Breast epithelium (tissue), 4 donors: Measurements from ENCODE around the gene FAM162A. TPM values are rescaled to one million over a fixed set of nuclear protein-coding genes. Genes with fewer than 3 reads are reported as not detected.
"Not testable (repeated sequence)": the region's sequence is repeated elsewhere in the genome, so short reads cannot be mapped to it uniquely, and the experiment has no call there.

Source experiments
- DNase-seq, 2 donors: peaks; one replicate each; pipeline ENCODE4 v3.0.0-alpha.2; 2019; ENCODE audit warnings: low spot score in 2 of 2
- H3K27ac ChIP-seq, 2 donors: fragments of 200-600 bp; sonication (generic) in 1 of 2; one replicate each; pipeline ENCODE4 v1.5.1; 2016 to 2019; ENCODE audit warnings: mild to moderate bottlenecking in 1 of 2
- H3K27me3 ChIP-seq, 2 donors: fragments of 200-600 bp; sonication (generic) in 1 of 2; one replicate each; pipeline versions ENCODE4 v1.5.1 to v1.6.0; 2017 to 2019; ENCODE audit warnings: control low read depth in 1 of 2, mild to moderate bottlenecking in 1 of 2
- H3K36me3 ChIP-seq: fragments of 200-600 bp; one replicate; pipeline ENCODE4 v1.5.1; 2019
- H3K4me1 ChIP-seq, 2 donors: fragments of 200-600 bp; sonication (generic); one replicate each; pipeline ENCODE4 v1.5.1; 2016 to 2019; ENCODE audit warnings: control low read depth in 1 of 2
- H3K4me3 ChIP-seq, 3 donors: fragments of 200-600 bp; sonication (generic); 1 replicate in 2 of 3; 2 replicates in 1 of 3; pipeline ENCODE4 v1.5.1; 2016 to 2019; ENCODE audit warnings: mild to moderate bottlenecking in 3 of 3, moderate library complexity in 2 of 3
- H3K9me3 ChIP-seq, 2 donors: fragments of 200-600 bp; sonication (generic) in 1 of 2; one replicate each; pipeline ENCODE4 v1.5.1; 2016 to 2019; ENCODE audit warnings: control low read depth in 1 of 2
- POLR2A ChIP-seq: fragments of 450-650 bp; IDR thresholded peaks from one replicate; pipeline ENCODE4 v1.6.1; 2016; ENCODE audit warnings: antibody characterized with exemption, mild to moderate bottlenecking, moderate library complexity
- POLR2AphosphoS5 ChIP-seq, 3 donors: sonication (generic); formaldehyde crosslinking; IDR thresholded peaks; one replicate each; pipeline ENCODE4 v1.6.1; 2017; ENCODE audit warnings: antibody characterized with exemption in 3 of 3
- intact Hi-C: fragments of 100-400 bp; cut with DNase I; formaldehyde crosslinking; loops from one replicate; pipeline ENCODE4 v1.15.1; 2023; ENCODE audit warnings: low total_unique reads
- total RNA-seq, 3 donors: library from RNA; depleted of rRNA; stranded (reverse); fragments of >200 nt; gene quantifications; one replicate each; pipeline ENCODE4 v1.1.0, GENCODE V29; 2016
- TF ChIP-seq, protein P1 (sequence below), 3 donors: fragments of 450-650 bp; IDR thresholded peaks; one replicate each; pipeline ENCODE4 v1.5.1; 2016 to 2017; ENCODE audit warnings: antibody characterized with exemption in 3 of 3, mild to moderate bottlenecking in 3 of 3, moderate library complexity in 3 of 3

FAM162A gene
- total RNA-seq, 3 donors from 2014 or later, result 19.3 to 27.2 (median 26.5) TPM

DNA sequence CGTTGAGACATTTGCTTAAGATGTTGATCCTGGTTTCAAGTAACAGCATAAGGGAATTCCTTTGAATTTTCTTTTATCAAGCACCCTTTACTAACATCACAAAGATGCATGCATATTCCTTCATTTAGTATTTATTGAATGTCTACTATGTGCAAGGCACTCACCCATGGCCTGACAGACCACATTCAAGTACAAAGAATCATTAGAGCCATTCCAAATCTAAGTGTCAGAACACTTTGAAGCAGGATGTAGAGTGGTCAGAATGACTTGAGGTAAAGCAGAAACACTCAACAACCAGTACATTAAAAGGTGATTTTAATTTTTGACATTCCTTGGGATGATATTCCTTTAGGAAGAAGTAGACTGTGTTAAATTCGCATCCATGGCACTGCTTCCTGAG lies 37.9 kb downstream of the FAM162A start:
- no peak for DNase-seq
- Histone ChIP-seq H3K4me1 (no peaks in the 10 kb centered on the region), H3K27me3 (no peaks in the 10 kb centered on the region), H3K9me3 (no peaks in the 10 kb centered on the region), H3K36me3 (peaks cover 6% of the 10 kb centered on the region), H3K27ac (no peak overlapping the region), H3K4me3 (no peak overlapping the region)
- intact Hi-C loops, result no loop called here
- TF ChIP-seq POLR2A (no peak), POLR2AphosphoS5 (IDR thresholded peaks at IDR 0.05) (no peak)
- TF ChIP-seq, protein P1, sequence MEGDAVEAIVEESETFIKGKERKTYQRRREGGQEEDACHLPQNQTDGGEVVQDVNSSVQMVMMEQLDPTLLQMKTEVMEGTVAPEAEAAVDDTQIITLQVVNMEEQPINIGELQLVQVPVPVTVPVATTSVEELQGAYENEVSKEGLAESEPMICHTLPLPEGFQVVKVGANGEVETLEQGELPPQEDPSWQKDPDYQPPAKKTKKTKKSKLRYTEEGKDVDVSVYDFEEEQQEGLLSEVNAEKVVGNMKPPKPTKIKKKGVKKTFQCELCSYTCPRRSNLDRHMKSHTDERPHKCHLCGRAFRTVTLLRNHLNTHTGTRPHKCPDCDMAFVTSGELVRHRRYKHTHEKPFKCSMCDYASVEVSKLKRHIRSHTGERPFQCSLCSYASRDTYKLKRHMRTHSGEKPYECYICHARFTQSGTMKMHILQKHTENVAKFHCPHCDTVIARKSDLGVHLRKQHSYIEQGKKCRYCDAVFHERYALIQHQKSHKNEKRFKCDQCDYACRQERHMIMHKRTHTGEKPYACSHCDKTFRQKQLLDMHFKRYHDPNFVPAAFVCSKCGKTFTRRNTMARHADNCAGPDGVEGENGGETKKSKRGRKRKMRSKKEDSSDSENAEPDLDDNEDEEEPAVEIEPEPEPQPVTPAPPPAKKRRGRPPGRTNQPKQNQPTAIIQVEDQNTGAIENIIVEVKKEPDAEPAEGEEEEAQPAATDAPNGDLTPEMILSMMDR (IDR thresholded peaks at IDR 0.05), result no peak

DNA sequence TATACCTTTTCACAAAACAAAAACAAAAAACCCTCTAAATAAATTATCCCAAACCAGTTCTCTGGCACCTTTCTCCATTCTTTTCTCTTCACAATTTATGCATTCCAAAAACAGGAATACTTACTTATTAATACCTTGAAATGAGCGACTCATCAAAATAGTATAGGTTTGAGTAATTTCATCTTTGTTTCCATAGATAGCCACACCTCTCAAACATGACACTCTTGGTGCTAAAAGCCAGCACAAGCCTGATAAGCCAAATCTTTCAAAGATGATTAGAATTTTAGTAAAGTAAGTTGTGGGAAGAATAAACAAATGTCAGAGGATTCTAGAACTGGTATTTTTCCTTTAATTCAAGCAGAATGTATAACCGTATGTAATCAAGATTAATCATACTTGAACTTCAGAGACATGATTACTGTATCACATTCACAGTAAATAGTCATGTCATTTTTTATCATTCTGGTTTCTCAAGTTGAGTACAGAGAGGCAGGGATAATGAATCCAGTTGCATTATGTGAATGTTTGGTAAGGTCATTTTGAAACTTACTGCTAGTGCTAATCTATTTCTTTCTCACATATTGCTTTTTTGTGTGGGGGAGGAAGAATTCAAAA lies 44.0 kb downstream of the FAM162A start:
- intact Hi-C loops, result no loop called here
- TF ChIP-seq, protein P1 (IDR thresholded peaks at IDR 0.05), result no peak
- no peak for TF ChIP-seq POLR2AphosphoS5 (IDR thresholded peaks at IDR 0.05)
- TF ChIP-seq POLR2A, result no peak
- no peak overlapping the region for H3K27ac ChIP-seq
- no peaks in the 10 kb centered on the region for H3K4me1 ChIP-seq
- H3K27me3 ChIP-seq, result no peaks in the 10 kb centered on the region
- no peak overlapping the region for H3K4me3 ChIP-seq
- H3K9me3 ChIP-seq, result no peaks in the 10 kb centered on the region
- H3K36me3 ChIP-seq, result peaks cover 6% of the 10 kb centered on the region
- no peak for DNase-seq

DNA sequence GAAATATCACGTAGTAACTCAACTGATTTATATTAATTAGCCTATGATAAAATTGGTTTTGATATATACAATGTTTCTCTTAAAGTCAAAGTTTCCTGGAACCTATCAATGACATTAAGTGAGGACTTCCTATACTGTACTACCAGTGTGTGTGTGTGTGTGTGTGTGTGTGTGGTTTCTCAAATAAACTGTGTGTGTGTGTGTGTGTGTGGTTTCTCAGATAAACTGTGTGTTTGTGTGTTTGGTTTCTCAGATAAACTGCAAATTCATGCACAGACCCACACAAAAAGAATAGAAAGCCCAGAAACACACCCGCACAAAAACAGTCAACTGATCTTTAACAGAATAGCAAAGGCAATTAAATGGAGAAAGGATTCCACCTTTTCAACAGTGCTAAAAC lies 46.4 kb downstream of the FAM162A start:
- TF ChIP-seq POLR2A (no peak), POLR2AphosphoS5 (IDR thresholded peaks at IDR 0.05) (no peak)
- TF ChIP-seq, protein P1 (IDR thresholded peaks at IDR 0.05), result no peak
- H3K36me3 ChIP-seq, result no peaks in the 10 kb centered on the region
- DNase-seq, result no peak
- H3K4me1 ChIP-seq, result no peaks in the 10 kb centered on the region
- no peaks in the 10 kb centered on the region for H3K9me3 ChIP-seq
- H3K27me3 ChIP-seq, result no peaks in the 10 kb centered on the region
- no peak overlapping the region for H3K4me3 ChIP-seq
- H3K27ac ChIP-seq, result no peak overlapping the region
- intact Hi-C loops, result no loop called here

DNA sequence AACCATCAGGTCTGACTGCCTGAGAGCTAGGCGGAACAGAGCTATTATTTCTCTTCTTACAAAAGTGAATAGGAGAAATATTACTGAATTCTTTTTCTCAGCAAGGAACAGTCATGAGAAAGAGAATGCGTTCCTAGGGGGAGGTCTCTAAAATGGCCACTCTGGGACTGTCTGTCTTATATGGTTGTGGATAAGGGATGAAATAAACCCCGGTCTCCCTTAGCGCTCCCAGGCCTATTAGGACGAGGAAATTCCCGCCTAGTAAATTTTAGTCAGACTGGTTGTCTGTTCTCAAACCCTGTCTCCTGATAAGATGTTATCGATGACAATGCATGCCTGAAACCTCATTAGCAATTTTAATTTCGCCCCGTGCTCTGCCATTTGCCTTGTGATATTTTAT lies 52.0 kb downstream of the FAM162A start:
- no peak for DNase-seq
- H3K4me3 ChIP-seq, result no peak overlapping the region
- no peaks in the 10 kb centered on the region for H3K27me3 ChIP-seq
- peaks cover 8% of the 10 kb centered on the region for H3K36me3 ChIP-seq
- no peak overlapping the region for H3K27ac ChIP-seq
- TF ChIP-seq POLR2AphosphoS5 (IDR thresholded peaks at IDR 0.05) (no peak), POLR2A (no peak)
- TF ChIP-seq, protein P1 (IDR thresholded peaks at IDR 0.05), result no peak
- H3K4me1 ChIP-seq, result no peaks in the 10 kb centered on the region
- intact Hi-C loops, result no loop called here
- no peaks in the 10 kb centered on the region for H3K9me3 ChIP-seq

DNA sequence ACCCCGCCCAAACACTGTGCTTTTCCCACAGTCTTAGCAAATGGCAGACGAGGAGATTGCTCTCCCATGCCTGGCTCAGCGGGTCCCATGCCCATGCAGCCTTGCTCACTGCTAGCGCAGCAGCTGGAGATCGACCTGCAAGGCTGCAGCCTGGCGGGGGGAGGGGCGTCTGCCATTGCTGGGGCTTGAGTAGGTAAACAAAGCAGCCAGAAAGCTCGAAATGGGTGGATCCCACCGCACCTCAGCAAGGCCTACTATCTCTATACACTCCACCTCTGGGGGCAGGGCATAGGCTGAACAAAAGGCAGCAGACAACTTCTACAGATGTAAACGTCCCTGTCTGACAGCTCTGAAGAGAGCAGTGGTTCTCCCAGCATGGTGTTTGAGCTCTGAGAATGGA lies 59.1 kb downstream of the FAM162A start:
- H3K4me3 ChIP-seq, result no peak overlapping the region
- no peaks in the 10 kb centered on the region for H3K4me1 ChIP-seq
- no peak for DNase-seq
- peaks cover 12% of the 10 kb centered on the region for H3K36me3 ChIP-seq
- H3K27me3 ChIP-seq, result no peaks in the 10 kb centered on the region
- no peak overlapping the region for H3K27ac ChIP-seq
- peaks cover 0 to 4% of the 10 kb centered on the region in 2 donors for H3K9me3 ChIP-seq
- intact Hi-C loops, result no loop called here
- TF ChIP-seq, protein P1 (IDR thresholded peaks at IDR 0.05), result no peak
- no peak for TF ChIP-seq POLR2A
- TF ChIP-seq POLR2AphosphoS5 (IDR thresholded peaks at IDR 0.05), result no peak

DNA sequence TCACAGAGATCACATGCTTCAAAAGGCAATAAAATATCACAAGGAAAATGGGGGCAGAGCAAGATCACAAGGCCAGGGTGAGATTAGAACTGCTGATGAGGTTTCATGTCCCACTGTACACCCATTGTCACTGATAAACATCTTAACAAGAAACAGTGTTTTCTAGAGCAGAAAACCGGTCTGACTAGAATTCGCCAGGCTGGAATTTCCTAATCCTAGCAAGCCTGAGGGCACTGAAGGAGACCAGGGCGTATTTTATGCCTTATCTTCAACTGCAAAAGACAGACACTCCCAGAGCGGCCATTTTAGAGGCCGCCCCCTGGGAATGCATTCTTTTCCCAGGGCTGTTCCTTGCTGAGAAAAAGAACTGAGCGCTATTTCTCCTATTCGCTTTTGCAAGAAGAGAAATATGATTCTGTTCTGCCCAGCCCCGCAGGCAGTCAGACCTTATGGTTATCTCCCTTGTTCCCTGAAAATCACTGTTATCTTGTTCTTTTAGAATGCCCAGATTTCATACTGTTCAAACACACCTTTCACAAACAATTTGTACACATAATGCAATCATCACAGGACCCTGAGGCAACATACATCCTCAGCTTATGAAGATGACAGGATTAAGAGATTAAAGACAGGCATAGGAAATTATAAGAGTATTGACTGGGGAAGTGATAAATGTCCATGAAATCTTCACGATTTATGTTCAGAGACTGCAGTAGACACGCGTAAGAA lies 59.9 kb downstream of the FAM162A start:
- not testable (repeated sequence) for H3K9me3 ChIP-seq, DNase-seq, H3K36me3 ChIP-seq

DNA sequence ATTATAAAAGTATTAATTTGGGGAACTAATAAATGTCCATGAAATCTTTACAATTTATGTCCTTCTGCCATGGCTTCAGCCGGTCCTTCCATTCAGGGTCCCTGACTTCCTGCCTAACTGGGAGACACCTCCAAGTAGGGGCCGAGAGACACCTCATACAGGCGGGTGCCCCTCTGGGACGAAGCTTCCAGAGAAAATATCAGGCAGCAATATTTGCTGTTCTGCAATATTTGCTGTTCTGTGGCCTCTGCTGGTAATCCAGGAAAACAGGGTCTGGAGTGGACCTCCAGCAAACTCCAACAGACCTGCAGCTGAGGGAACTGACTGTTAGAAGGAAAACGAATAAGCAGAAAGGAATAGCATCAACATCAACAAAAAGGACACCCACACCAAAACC lies 60.5 kb downstream of the FAM162A start:
- H3K4me3 ChIP-seq, H3K27me3 ChIP-seq, H3K36me3 ChIP-seq, DNase-seq, H3K27ac ChIP-seq, H3K9me3 ChIP-seq, H3K4me1 ChIP-seq, intact Hi-C loops: not testable (repeated sequence)

More for the DNA sequence above, 59.9 kb downstream of the FAM162A start:
- H3K27me3 ChIP-seq, H3K4me1 ChIP-seq, intact Hi-C loops, H3K27ac ChIP-seq, H3K4me3 ChIP-seq: not testable (repeated sequence)

DNA sequence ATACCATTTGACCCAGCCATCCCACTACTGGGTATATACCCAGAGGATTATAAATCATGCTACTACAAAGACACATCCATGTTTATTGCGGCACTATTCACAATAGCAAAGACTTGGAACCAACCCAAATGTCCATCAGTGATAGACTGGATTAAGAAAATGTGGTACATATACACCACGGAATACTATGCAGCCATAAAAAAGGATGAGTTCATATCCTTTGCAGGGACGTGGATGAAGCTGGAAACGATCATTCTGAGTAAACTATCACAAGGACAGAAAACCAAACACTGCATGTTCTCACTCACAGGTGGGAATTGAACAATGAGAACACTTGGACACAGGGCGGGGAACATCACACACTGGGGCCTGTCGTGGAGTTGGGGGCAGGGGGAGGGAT lies 64.2 kb downstream of the FAM162A start:
- H3K9me3 ChIP-seq, H3K36me3 ChIP-seq, H3K27ac ChIP-seq, intact Hi-C loops, H3K4me3 ChIP-seq, H3K4me1 ChIP-seq, DNase-seq, H3K27me3 ChIP-seq: not testable (repeated sequence)
